Smooth muscle cell (in vitro differentiated cells): Measurements from ENCODE around the gene PTPRD. TPM values are rescaled to one million over a fixed set of nuclear protein-coding genes. Genes with fewer than 3 reads are reported as not detected.

Source experiments
- DNase-seq: peaks from one replicate; lab custom pipeline; 2025; ENCODE audit not compliant: unreplicated experiment; lab: John Stamatoyannopoulos, UW
- H2AFZ ChIP-seq: fragments of 200-600 bp; sonication (generic); 2 replicates; pipeline ENCODE4 v1.6.0; 2016; ENCODE audit warnings: antibody characterized with exemption, low read depth, mild to moderate bottlenecking
- H3F3A ChIP-seq: fragments of 200-600 bp; sonication (generic); 2 replicates; pipeline ENCODE4 v1.6.0; 2017; ENCODE audit warnings: antibody characterized with exemption, low read depth
- H3K27ac ChIP-seq: fragments of 200-600 bp; sonication (generic); 2 replicates; pipeline ENCODE4 v1.5.1; 2016; ENCODE audit warnings: low read depth, mild to moderate bottlenecking
- H3K27me3 ChIP-seq: fragments of 200-600 bp; sonication (generic); 2 replicates; pipeline ENCODE4 v1.6.1; 2016; ENCODE audit warnings: low read depth, mild to moderate bottlenecking
- H3K36me3 ChIP-seq: fragments of 200-600 bp; sonication (generic); 2 replicates; pipeline ENCODE4 v1.5.1; 2016; ENCODE audit warnings: low read depth
- H3K4me1 ChIP-seq: fragments of 200-600 bp; sonication (generic); 2 replicates; pipeline ENCODE4 v1.5.1; 2016; ENCODE audit warnings: low read depth
- H3K4me2 ChIP-seq: fragments of 200-600 bp; sonication (generic); 2 replicates; pipeline ENCODE4 v1.6.0; 2016; ENCODE audit warnings: mild to moderate bottlenecking
- H3K4me3 ChIP-seq: fragments of 200-600 bp; sonication (generic); 2 replicates; pipeline ENCODE4 v1.5.1; 2016; ENCODE audit warnings: mild to moderate bottlenecking
- H3K79me2 ChIP-seq: fragments of 200-600 bp; sonication (generic); 2 replicates; pipeline ENCODE4 v1.6.0; 2016; ENCODE audit warnings: low read depth, mild to moderate bottlenecking
- H3K9ac ChIP-seq: fragments of 200-600 bp; sonication (generic); 2 replicates; pipeline ENCODE4 v1.6.0; 2016; ENCODE audit warnings: low read depth
- H3K9me3 ChIP-seq: fragments of 200-600 bp; sonication (generic); replicated peaks from 2 replicates; pipeline ENCODE4 v1.5.1; 2016; ENCODE audit warnings: low read depth
- H4K20me1 ChIP-seq: fragments of 200-600 bp; sonication (generic); 2 replicates; pipeline ENCODE4 v1.6.0; 2016; ENCODE audit warnings: low read depth
- CTCF ChIP-seq: fragments of 200-600 bp; sonication (generic); IDR thresholded peaks from 2 replicates; pipeline ENCODE4 v1.5.1; 2017; ENCODE audit warnings: borderline replicate concordance, mild to moderate bottlenecking, antibody characterized with exemption; ENCODE audit not compliant: insufficient read depth, poor library complexity, severe bottlenecking
- WGBS: methylation state at CpG from one replicate; pipeline ENCODE4 v1.1.7; 2016; ENCODE audit warnings: low lambda C conversion rate; 5-methylcytosine and 5-hydroxymethylcytosine counted together
- polyA plus RNA-seq: library from polyadenylated mRNA; unstranded; fragments of >200 nt; fragmentation: Nextera tagmentation; extraction: Ambion mirVana; gene quantifications from 2 replicates; pipeline ENCODE4 v1.2.1, GENCODE V29; 2016
- total RNA-seq: library from RNA; depleted of rRNA; stranded (reverse); fragments of >200 nt; gene quantifications from 2 replicates; pipeline ENCODE4 v1.2.3, GENCODE V29; 2014

Gene PTPRD
- total and polyA plus RNA-seq, 2 experiments from 2014 or later: 6.5 to 61.0 TPM

GRCh38 chr9:9612755-9613154 is 1000.0 kb downstream of the PTPRD start:
- 87% methylated on average over 2 of the region's 2 CpGs for WGBS
- TF ChIP-seq CTCF: no peak

GRCh38 chr9:9612270-9612669 is 1000.5 kb downstream of the PTPRD start:
- Histone ChIP-seq H3K36me3 (no peaks in the 10 kb centered on the region), H3K4me3 (no peak overlapping the region), H3K4me1 (no peaks in the 10 kb centered on the region), H3K9ac (no peak overlapping the region), H3K9me3 (no peaks in the 10 kb centered on the region), H3K27ac (no peak overlapping the region), H4K20me1 (no peaks in the 10 kb centered on the region), H3F3A (no peaks in the 10 kb centered on the region), H3K79me2 (no peaks in the 10 kb centered on the region), H3K4me2 (no peak overlapping the region), H2AFZ (no peak overlapping the region), H3K27me3 (peaks cover 4% of the 10 kb centered on the region)
- 92% methylated on average over 3 of the region's 3 CpGs for WGBS
- DNase-seq: no peak
- no peak for TF ChIP-seq CTCF

More at GRCh38 chr9:9612755-9613154, 1000.0 kb downstream of the PTPRD start:
- Histone ChIP-seq H3K9me3 (no peaks in the 10 kb centered on the region), H4K20me1 (no peaks in the 10 kb centered on the region), H2AFZ (no peak overlapping the region), H3K4me1 (no peaks in the 10 kb centered on the region), H3K27me3 (peaks cover 4% of the 10 kb centered on the region), H3K9ac (no peak overlapping the region), H3K36me3 (no peaks in the 10 kb centered on the region), H3K4me3 (no peak overlapping the region), H3K27ac (no peak overlapping the region), H3K79me2 (no peaks in the 10 kb centered on the region), H3K4me2 (no peak overlapping the region), H3F3A (no peaks in the 10 kb centered on the region)
- DNase-seq: no peak

- Histone ChIP-seq H3K36me3 (no peaks in the 10 kb centered on the region), H3K79me2 (no peaks in the 10 kb centered on the region), H3K9ac (no peak overlapping the region), H3K4me2 (no peak overlapping the region), H3K9me3 (no peaks in the 10 kb centered on the region), H3F3A (no peaks in the 10 kb centered on the region), H3K4me1 (no peaks in the 10 kb centered on the region), H3K27me3 (peaks cover 4% of the 10 kb centered on the region), H2AFZ (no peak overlapping the region), H4K20me1 (no peaks in the 10 kb centered on the region), H3K4me3 (no peak overlapping the region), H3K27ac (no peak overlapping the region)
- no peak for DNase-seq
- 76% methylated on average over 4 of the region's 4 CpGs for WGBS
- TF ChIP-seq CTCF: no peak
These were observed 1007.1 kb downstream of the PTPRD start for GRCh38 chr9:9605681-9606080.

GRCh38 chr9:9603345-9603744 is 1009.5 kb downstream of the PTPRD start:
- Histone ChIP-seq H3K27me3 (no peaks in the 10 kb centered on the region), H3K4me3 (no peak overlapping the region), H3F3A (no peaks in the 10 kb centered on the region), H3K9ac (no peak overlapping the region), H2AFZ (no peak overlapping the region), H3K36me3 (no peaks in the 10 kb centered on the region), H4K20me1 (no peaks in the 10 kb centered on the region), H3K27ac (no peak overlapping the region), H3K79me2 (no peaks in the 10 kb centered on the region), H3K4me1 (no peaks in the 10 kb centered on the region), H3K4me2 (no peak overlapping the region), H3K9me3 (no peaks in the 10 kb centered on the region)
- DNase-seq: no peak
- 92% methylated on average over 2 of the region's 2 CpGs for WGBS
- no peak for TF ChIP-seq CTCF
